ENCODE results near the gene MYEOV. TPM values are rescaled to one million over a fixed set of nuclear protein-coding genes. Genes with fewer than 3 reads are reported as not detected.

Gene MYEOV
- total RNA-seq, 1 experiment from 2014 or later = 182 TPM

- Histone ChIP-seq H3K27me3 (ENCODE audit: insufficient read depth, low read depth) (no peaks in the 10 kb centered on the region), H3K79me2 (ENCODE audit: low read depth) (no peaks in the 10 kb centered on the region), H3K9me2 (ENCODE audit: insufficient read depth) (no peaks in the 10 kb centered on the region), H3K9me3 (ENCODE audit: insufficient read depth, low read depth) (peaks cover 16% of the 10 kb centered on the region; the same call in 1 of the 2 replicates), H3K36me3 (ENCODE audit: low read depth) (no peaks in the 10 kb centered on the region), H3K27ac (no peak overlapping the region), H3K4me3 (no peak overlapping the region), H3K4me2 (no peak overlapping the region), H3K4me1 (replicated peaks; ENCODE audit: insufficient read depth) (no peaks in the 10 kb centered on the region), H3F3A (ENCODE audit: insufficient read depth, low read depth) (no peaks in the 10 kb centered on the region), H4K20me1 (ENCODE audit: insufficient read depth) (no peaks in the 10 kb centered on the region), H2AFZ (no peak overlapping the region)
- POLR2A ChIA-PET (ENCODE audit: unreplicated experiment) = no interaction called here
- DNase-seq = peak in 1 of 2 experiments; percentile 61
- TF ChIP-seq CTCF (conservative IDR thresholded peaks at IDR 0.05) (no peak), EZH2 (IDR thresholded peaks at IDR 0.05; ENCODE audit: low read depth) (no peak)
- no TSS peak for BruUV-seq (replicated peaks)
- intact Hi-C loops (cut with micrococcal nuclease; ENCODE audit: unreplicated experiment) = no loop called here
- CTCF ChIA-PET = no interaction called here
Measured at GRCh38 chr11:69253028-69253427, 40.9 kb upstream of the MYEOV start.

GRCh38 chr11:69257134-69257533 is 36.8 kb upstream of the MYEOV start:
- H3F3A ChIP-seq (ENCODE audit: insufficient read depth, low read depth) = peaks cover 12% of the 10 kb centered on the region
- no peaks in the 10 kb centered on the region for H3K9me2 ChIP-seq (ENCODE audit: insufficient read depth)
- no peak for DNase-seq
- H3K9me3 ChIP-seq (ENCODE audit: insufficient read depth, low read depth) = peaks cover 16% of the 10 kb centered on the region; the same call in 1 of the 2 replicates
- no peak overlapping the region for H3K4me2 ChIP-seq
- no peak overlapping the region for H2AFZ ChIP-seq
- H3K79me2 ChIP-seq (ENCODE audit: low read depth) = no peaks in the 10 kb centered on the region
- no peaks in the 10 kb centered on the region for H3K36me3 ChIP-seq (ENCODE audit: low read depth)
- no peak overlapping the region for H3K27ac ChIP-seq
- intact Hi-C loops (cut with micrococcal nuclease; ENCODE audit: unreplicated experiment) = no loop called here
- H4K20me1 ChIP-seq (ENCODE audit: insufficient read depth) = no peaks in the 10 kb centered on the region
- peaks cover 31% of the 10 kb centered on the region for H3K4me1 ChIP-seq (replicated peaks; ENCODE audit: insufficient read depth)
- H3K4me3 ChIP-seq = no peak overlapping the region
- no peak for TF ChIP-seq EZH2 (IDR thresholded peaks at IDR 0.05; ENCODE audit: low read depth)
- no peak for TF ChIP-seq CTCF (conservative IDR thresholded peaks at IDR 0.05)
- BruUV-seq (replicated peaks) = no TSS peak
- ChIA-PET POLR2A (ENCODE audit: unreplicated experiment) (no interaction called here), CTCF (no interaction called here)
- no peaks in the 10 kb centered on the region for H3K27me3 ChIP-seq (ENCODE audit: insufficient read depth, low read depth)

GRCh38 chr11:69257838-69258658 is 35.9 kb upstream of the MYEOV start:
- no peaks in the 10 kb centered on the region for H3K27me3 ChIP-seq (ENCODE audit: insufficient read depth, low read depth)
- no peaks in the 10 kb centered on the region for H3K9me2 ChIP-seq (ENCODE audit: insufficient read depth)
- H3F3A ChIP-seq (ENCODE audit: insufficient read depth, low read depth) = peaks cover 12% of the 10 kb centered on the region
- peaks cover 31% of the 10 kb centered on the region for H3K4me1 ChIP-seq (replicated peaks; ENCODE audit: insufficient read depth)
- H3K9me3 ChIP-seq (ENCODE audit: insufficient read depth, low read depth) = peaks cover 9% of the 10 kb centered on the region; the same call in 1 of the 2 replicates
- no peak for DNase-seq
- no peaks in the 10 kb centered on the region for H3K79me2 ChIP-seq (ENCODE audit: low read depth)
- TF ChIP-seq CTCF (conservative IDR thresholded peaks at IDR 0.05) (no peak), EZH2 (IDR thresholded peaks at IDR 0.05; ENCODE audit: low read depth) (no peak)
- no peak overlapping the region for H3K4me3 ChIP-seq
- BruUV-seq (replicated peaks) = no TSS peak
- intact Hi-C loops (cut with micrococcal nuclease; ENCODE audit: unreplicated experiment) = no loop called here
- no peak overlapping the region for H2AFZ ChIP-seq
- H3K36me3 ChIP-seq (ENCODE audit: low read depth) = no peaks in the 10 kb centered on the region
- H4K20me1 ChIP-seq (ENCODE audit: insufficient read depth) = no peaks in the 10 kb centered on the region
- no peak overlapping the region for H3K4me2 ChIP-seq
- H3K27ac ChIP-seq = peak overlapping the region; percentile 63
- POLR2A ChIA-PET (ENCODE audit: unreplicated experiment) = no interaction called here
- CTCF ChIA-PET = interaction anchor here (0.6 kb wide), 1 partner anchor 331 kb away, joined by 3 read pairs; no protein-coding TSS in a partner anchor
